Measurements from ENCODE around the gene EFL1.

DNA sequence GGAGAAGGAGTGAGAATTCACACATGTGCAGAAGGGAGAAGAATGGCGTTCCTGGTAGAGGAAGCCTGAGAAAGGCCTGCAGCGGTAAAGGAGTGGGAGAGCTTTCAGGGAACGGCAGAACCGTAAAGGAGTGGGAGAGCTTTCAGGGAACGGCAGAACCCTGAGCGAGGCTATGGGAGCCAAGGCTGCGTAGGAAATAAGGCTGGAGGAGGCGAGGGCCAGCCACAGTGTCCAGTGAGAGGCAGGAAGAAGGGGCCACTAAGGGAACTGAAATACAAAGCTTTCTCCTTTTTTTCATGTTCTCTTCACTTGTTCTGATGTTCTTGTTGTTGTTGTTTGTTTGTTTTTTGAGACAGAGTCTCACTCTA lies 45.2 kb upstream of the EFL1 start:
- TF ChIP-seq, protein P1, sequence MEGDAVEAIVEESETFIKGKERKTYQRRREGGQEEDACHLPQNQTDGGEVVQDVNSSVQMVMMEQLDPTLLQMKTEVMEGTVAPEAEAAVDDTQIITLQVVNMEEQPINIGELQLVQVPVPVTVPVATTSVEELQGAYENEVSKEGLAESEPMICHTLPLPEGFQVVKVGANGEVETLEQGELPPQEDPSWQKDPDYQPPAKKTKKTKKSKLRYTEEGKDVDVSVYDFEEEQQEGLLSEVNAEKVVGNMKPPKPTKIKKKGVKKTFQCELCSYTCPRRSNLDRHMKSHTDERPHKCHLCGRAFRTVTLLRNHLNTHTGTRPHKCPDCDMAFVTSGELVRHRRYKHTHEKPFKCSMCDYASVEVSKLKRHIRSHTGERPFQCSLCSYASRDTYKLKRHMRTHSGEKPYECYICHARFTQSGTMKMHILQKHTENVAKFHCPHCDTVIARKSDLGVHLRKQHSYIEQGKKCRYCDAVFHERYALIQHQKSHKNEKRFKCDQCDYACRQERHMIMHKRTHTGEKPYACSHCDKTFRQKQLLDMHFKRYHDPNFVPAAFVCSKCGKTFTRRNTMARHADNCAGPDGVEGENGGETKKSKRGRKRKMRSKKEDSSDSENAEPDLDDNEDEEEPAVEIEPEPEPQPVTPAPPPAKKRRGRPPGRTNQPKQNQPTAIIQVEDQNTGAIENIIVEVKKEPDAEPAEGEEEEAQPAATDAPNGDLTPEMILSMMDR (conservative IDR thresholded peaks at IDR 0.05) = no peak
- no peak for TF ChIP-seq ZFX (IDR thresholded peaks at IDR 0.05)

All from C4-2B (cell line).